Amygdala (tissue), 56 donors: Measurements from ENCODE around the gene THAP4.
"Not testable (repeated sequence)": the region's sequence is repeated elsewhere in the genome, so short reads cannot be mapped to it uniquely, and the experiment has no call there.

Source experiments
- DNase-seq, 56 donors: peaks; one replicate each; lab custom pipeline; 2025; lab: John Stamatoyannopoulos, UW

Gene THAP4

GRCh38 chr2:241590496-241591455 lies 46.2 kb downstream of the THAP4 start:
- not testable (repeated sequence) for DNase-seq

GRCh38 chr2:241589863-241590262 lies 47.1 kb downstream of the THAP4 start:
- DNase-seq: not testable (repeated sequence)

GRCh38 chr2:241586564-241587264 lies 50.2 kb downstream of the THAP4 start:
- no peak for DNase-seq

GRCh38 chr2:241584436-241584835 lies 52.5 kb downstream of the THAP4 start:
- DNase-seq: peak in 3 of 56 donors; percentile 7 to 34 (median 33)

- DNase-seq: no peak
Measured at GRCh38 chr2:241582806-241583205, 54.2 kb downstream of the THAP4 start.

GRCh38 chr2:241582328-241582727 lies 54.6 kb downstream of the THAP4 start:
- no peak for DNase-seq

- DNase-seq: no peak
Measured at GRCh38 chr2:241579281-241579680, 57.7 kb downstream of the THAP4 start.

GRCh38 chr2:241577413-241578122 lies 59.4 kb downstream of the THAP4 start:
- no peak for DNase-seq

- DNase-seq: no peak
Measured at GRCh38 chr2:241576293-241576654, 60.7 kb downstream of the THAP4 start.

- DNase-seq: no peak
Measured at GRCh38 chr2:241575624-241576292, 61.2 kb downstream of the THAP4 start.

GRCh38 chr2:241574911-241575623 lies 61.9 kb downstream of the THAP4 start:
- no peak for DNase-seq

- no peak for DNase-seq
Measured at GRCh38 chr2:241573741-241574140, 63.2 kb downstream of the THAP4 start.

GRCh38 chr2:241572915-241573651 lies 63.9 kb downstream of the THAP4 start:
- not testable (repeated sequence) for DNase-seq

- no peak for DNase-seq
Measured at GRCh38 chr2:241571821-241572620, 64.9 kb downstream of the THAP4 start.

GRCh38 chr2:241570961-241571581 lies 65.9 kb downstream of the THAP4 start:
- no peak for DNase-seq

GRCh38 chr2:241569831-241570281 lies 67.1 kb downstream of the THAP4 start:
- DNase-seq: no peak

GRCh38 chr2:241568726-241569125 lies 68.2 kb downstream of the THAP4 start:
- DNase-seq: no peak

GRCh38 chr2:241567776-241568175 lies 69.2 kb downstream of the THAP4 start:
- no peak for DNase-seq
